GM19193 (cell line): ENCODE data around the gene METTL27.

ENCODE experiments used
- POLR2A ChIP-seq: IDR thresholded peaks from 4 replicates; pipeline ENCODE4 v1.6.1; 2011; ENCODE audit not compliant: insufficient read depth, insufficient read length; ENCODE audit errors: extremely low read depth

The METTL27 gene

DNA sequence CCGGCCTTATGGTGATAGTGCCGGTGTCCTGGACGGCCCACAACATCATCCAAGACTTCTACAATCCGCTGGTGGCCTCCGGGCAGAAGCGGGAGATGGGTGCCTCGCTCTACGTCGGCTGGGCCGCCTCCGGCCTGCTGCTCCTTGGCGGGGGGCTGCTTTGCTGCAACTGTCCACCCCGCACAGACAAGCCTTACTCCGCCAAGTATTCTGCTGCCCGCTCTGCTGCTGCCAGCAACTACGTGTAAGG is 10.8 kb downstream of the METTL27 start:
- TF ChIP-seq POLR2A, result no peak

DNA sequence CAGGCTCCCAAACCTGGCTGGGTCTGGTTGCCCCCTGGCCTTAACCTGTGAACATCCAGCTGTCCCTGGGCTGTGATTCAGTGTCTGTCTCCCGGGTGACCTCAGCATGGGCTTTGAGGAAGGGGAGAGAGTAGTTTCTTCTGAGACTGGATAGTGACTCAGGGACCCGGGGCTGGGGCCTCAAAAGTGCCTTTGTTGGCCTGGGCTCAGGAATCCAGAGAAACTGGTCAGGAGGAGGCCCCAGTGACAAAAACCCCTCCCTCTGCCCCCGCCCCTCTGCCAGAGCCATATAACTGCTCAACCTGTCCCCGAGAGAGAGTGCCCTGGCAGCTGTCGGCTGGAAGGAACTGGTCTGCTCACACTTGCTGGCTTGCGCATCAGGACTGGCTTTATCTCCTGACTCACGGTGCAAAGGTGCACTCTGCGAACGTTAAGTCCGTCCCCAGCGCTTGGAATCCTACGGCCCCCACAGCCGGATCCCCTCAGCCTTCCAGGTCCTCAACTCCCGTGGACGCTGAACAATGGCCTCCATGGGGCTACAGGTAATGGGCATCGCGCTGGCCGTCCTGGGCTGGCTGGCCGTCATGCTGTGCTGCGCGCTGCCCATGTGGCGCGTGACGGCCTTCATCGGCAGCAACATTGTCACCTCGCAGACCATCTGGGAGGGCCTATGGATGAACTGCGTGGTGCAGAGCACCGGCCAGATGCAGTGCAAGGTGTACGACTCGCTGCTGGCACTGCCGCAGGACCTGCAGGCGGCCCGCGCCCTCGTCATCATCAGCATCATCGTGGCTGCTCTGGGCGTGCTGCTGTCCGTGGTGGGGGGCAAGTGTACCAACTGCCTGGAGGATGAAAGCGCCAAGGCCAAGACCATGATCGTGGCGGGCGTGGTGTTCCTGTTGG is 11.4 kb downstream of the METTL27 start, which contains the start of gene CLDN4:
TSS of gene CLDN4 (plus strand) at position 316 of the 903 bp plus-strand sequence. CDS start at position 522, 206 bp downstream.
- no peak for TF ChIP-seq POLR2A

DNA sequence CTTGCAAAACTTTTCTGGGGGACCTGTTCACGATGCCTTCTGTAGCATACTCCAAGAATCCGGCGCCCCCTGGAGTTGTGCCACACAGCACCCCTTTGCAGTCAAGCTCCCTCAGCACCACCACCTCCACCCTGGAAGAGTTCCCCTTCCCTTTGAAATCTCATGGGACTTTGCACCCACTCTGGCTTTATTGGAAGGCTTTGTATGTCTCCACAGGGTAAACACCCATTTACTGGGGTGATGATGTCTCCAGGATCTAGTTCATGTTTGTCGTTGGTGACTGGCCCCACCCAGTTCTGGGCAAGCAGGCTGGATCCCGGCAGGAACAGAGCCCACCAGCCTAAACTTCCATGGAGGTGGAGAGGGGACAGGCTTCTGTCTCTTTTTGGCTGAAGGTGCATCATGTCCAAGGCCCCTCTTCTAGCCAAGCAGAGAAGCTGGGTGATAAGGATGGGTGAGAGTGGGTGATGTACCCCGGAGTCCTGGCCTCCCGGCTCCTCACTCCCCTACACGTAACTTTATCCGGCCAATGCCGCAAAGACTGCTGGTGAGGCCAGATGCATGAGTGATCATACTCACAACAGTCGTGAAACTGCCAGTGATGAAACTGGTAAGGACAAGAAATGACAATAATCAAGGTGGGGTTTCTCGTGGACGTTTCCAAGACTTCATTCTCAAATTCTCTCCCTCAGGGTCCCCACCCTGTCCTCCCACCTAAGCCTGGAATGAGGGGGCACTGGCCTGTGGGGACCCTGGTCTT is 12.2 kb downstream of the METTL27 start:
- no peak for TF ChIP-seq POLR2A

DNA sequence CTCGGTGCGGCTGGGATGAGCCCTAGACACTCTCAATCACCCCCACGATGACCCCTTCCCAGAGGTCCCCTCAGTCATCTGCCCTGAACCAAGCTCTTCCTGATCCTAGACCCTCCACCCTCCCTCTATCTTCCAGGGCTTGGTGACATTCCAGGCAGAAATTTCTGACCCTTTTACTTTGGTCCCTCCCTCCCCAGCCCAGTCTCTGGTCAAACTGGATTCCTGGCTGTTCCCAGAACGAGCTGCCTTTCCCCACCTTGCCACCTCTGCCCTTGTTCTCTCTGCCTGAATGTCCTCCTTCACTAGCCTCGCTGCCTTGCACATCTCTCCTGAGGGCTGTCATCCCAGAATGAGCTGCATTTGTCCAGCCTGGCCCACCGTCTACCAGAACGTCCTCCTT is 12.8 kb downstream of the METTL27 start:
- TF ChIP-seq POLR2A, result no peak

DNA sequence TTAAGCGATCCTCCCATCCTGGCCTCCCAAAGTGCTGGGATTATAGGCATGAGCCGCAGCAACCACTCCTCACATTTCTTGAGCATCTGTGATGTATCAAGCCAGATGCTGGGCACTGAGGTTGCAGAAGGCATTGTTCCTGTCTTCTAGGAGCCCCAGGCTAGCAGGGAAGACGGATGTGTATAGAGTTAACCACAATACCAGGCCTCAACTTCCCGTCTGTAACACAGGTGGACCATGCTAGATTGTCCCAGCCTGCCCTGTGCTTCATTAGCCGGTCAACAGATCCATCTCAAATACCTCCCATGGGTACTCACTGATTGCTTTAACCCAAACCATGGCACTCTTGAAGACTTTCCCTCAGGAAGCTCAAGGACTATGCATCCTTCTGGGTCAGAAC is 13.3 kb downstream of the METTL27 start:
- no peak for TF ChIP-seq POLR2A

DNA sequence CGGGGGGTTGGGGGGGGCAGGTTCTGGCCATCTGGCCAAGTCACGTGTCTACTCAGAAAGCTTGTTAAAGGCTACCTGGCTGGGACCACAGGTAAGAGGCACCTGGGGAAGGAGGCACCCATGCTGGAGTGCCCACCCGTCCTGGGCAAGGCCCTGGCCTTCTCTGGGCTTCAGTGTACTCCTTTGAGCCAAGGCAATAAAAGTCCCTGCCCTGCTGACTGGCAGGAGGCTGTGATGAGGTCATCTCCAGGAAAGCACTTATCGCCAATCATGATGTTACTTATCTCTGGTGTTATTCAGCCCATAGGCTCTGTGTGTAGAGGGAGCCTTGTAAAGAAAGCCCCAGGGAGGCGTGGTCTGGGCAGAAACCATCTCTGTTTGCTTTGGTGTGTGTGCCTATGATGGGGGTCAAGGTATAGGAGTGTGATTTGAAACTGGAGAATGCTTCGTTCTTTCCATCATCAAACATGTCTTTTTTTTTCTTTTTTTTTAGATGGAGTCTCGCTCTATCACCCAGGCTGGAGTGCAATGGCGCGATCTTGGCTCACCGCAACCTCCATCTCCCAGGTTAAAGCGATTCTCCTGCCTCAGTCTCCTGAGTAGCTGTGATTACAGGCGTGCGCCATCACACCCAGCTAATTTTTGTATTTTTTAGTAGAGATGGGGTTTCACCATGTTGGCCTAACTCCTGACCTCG is 14.1 kb downstream of the METTL27 start:
- TF ChIP-seq POLR2A, result no peak

DNA sequence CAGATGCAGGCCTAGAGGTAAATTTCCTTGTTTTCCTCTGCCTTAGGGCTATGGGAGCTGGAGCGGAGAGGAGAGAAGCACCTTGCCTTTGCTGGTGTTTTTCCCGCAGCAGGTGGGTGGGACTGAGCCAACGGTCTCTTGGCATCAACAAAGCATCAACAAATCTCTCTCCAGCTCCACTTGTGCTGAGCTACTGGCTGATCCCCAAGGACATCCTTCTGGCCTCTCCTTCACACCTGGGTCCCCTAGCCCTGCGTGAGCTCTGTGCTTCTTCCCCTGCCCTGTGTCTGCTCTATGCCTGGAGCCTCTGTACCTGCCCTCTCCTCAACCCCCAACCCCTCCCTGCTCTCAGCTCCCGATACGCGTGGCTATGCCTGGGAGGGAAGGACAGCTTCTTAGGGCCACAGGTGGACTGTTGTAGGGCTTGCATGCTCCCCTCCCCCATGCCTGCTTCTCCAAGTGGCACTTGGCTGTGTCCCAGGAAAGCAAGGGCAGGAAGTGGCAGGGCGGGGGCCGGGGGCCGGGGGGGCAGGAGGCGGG is 14.7 kb downstream of the METTL27 start:
- no peak for TF ChIP-seq POLR2A

DNA sequence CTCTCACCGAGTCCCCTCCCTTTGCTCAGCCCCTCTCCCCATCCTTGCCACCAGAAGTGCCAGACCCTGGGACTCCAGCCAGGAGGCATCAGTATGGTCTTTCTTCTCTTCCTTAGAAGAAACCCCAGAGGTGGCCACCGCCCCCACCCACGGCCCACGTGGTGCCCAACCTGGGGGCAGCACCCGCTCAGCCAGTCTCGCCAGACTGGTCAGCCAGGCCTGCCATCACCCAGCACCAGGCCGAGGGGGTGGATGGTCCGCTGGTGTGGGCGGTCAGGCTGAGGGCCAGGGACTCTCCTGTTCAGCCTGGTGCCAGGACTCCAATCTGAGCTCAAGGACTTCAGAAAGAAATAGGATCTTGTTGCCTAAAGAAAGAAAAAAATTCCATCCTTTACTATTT is 17.3 kb downstream of the METTL27 start:
- no peak for TF ChIP-seq POLR2A

DNA sequence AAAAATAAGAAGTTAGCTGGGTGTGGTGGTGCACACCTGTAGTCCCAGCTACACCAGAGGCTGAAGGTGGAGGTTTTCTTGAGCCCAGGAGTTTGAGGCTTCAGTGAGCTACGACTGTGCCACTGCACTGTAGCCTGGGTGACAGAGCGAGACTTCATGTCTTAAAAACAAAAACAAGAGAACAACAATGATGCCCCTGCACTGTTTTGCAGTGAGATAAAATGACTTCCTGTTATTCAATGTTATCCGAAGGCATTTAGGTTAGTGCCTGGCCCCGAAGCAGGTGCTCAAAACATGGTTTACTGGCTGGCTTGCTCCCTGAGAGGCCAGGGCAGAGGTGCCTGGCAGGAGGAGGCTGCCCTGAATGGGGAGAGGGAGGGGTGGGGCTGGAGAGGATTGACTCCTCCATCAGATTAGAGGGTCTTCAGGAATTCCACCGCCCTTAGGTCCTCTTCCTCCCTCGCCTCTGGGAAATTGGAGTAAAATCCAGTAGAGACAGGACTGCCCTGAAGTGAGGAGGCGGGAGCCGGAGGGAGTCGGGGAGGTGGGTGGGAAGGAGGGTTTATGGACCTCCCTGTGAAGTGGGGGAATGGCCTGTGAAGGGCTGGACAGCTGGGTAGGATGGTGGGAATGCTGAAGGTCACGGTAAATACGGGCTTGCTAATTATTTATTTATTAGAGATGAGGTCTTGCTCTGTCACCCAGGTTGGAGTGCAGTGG is 18.3 kb downstream of the METTL27 start:
- no peak for TF ChIP-seq POLR2A

DNA sequence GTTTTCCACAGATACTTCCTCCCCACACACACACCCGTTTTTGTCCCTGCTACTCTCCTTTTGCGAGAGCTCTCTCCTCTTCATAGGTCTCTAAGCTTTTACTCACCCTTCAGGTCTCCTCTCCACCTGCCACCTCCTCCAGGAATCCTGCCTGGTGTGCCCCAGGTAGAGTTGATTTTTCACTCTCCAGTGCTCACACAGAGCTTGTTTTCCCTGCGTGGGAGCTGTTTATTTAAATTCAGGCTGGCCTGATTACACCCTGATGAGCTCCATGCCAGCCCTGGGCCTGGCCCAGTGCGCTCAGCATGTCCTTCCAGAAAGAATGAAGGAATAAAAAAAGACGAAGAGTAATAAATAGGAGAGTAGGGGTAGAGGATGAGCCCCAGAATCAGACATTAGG is 19.1 kb downstream of the METTL27 start:
- no peak for TF ChIP-seq POLR2A

DNA sequence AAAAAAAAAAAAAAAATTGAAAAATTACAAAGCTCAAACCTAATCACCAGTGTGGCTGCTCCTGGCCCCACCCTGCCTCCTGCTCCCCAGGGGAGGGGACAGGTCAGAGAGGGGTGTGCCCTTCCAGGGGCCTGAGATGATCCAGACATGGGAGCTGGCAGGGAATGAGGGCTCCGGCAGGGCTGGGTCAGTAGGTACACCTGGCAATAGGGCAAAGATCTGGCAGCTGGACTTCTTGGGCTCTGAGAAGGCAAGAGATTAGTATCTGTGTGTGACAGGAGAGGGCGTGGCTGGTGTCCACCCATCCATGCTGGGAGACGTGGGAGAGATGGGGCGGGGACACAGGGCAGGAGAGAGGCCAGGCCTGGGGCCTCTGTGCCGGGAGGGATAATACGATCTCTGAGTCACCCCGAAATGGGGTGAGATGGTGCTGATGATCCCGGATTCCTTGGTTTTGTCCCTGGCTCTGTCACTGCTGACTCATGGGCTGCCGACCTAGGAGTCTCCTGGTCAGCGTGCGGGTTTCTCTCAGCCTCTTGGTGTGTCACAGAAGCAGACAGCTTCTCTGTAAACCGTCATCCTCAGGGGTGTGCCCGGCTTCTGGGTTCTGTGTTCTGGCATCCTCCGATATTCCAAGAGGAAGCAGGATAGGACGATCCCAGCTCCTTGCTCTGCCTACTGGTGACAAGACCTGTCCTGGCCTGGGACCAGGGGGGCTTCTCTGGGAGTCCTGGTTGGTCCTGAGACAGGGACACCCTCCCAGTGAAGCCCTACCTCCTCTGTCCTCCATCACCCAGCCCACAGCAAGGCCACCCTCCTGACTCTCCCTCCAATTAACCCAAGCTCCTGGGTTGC is 19.8 kb downstream of the METTL27 start:
- no peak for TF ChIP-seq POLR2A

DNA sequence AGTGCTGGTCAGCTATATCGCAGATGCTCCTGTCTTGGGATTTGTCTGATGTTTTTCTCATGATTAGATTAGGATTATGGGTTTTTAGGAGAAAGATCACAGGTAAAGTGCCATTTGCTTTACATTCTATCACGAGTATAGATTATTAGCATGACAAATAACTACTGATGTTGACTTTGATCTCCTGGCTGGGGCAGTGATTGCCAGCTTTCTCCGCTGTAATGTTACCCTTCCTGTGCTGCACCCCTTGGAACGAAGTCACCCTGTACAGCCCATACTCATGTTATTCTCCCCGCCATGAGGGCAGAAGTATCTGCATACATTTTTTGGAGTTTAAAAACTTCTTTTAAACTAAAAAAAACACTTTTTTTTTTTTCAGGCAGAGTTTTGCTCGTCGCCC is 22.3 kb downstream of the METTL27 start:
- TF ChIP-seq POLR2A, result no peak

DNA sequence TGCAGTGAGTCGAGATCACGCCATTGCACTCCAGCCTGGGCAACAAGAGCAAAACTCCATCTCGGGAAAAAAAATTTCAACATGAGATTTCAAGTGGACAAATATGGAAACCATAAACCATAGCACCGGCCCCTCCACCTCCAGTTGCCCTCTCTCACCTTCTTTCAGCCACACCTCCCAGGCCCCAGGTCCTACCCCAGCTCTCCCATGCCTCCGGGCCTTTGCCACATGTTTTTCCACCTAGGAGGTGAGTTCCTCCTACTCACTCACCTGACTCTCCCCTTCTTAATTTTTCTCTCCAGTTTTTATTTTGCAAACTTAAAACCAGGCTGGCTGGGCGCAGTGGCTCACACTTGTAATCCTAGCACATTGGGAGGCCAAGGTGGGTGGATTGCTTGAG is 25.2 kb downstream of the METTL27 start:
- TF ChIP-seq POLR2A, result no peak

DNA sequence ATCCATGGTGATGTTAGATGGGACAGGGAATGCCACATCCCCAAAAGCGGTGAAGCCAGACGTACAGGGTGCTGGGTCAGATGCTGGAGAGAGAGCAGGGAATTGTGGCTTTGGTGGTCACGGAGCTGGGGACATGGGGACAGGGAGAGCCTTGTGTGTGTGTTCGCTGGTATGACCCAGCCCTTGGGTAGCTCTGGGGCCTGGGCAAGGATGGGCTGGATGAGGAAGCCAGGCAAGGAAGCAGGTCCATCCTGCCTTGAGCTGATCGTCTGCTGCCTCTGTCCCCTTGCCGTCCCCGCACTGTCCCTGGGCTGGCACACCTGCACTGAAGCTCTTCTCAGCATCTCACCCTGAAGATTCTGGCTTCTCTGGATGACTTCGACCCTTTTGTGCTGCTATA is 26.9 kb downstream of the METTL27 start:
- TF ChIP-seq POLR2A, result no peak
